IMR-90 (cell line): Measurements from ENCODE around the gene AGO3. TPM values are rescaled to one million over a fixed set of nuclear protein-coding genes. Genes with fewer than 3 reads are reported as not detected.

Experiments
- ATAC-seq: fragments of 200-7000 bp; cut with Tn5 transposase; 2 replicates; pipeline ENCODE4 v1.9.1; 2020; ENCODE audit warnings: low read depth, mild to moderate bottlenecking, moderate library complexity
- BruUV-seq: library from RNA; stranded (reverse); fragments of 400-500 nt; replicated peaks from 2 replicates; lab custom pipeline; 2021; lab: Mats Ljungman, UMichigan
- CTCF ChIA-PET: fragments of 300-600 bp; formaldehyde crosslinking; extraction: SDS; loops from one replicate; lab custom pipeline; 2021; ENCODE audit warnings: antibody characterized with exemption; lab: Yijun Ruan, JAX
- POLR2A ChIA-PET: fragments of 300-600 bp; sonication (Branson Sonifier 250); formaldehyde crosslinking; loops from one replicate; lab custom pipeline; 2022; ENCODE audit warnings: antibody characterized with exemption; ENCODE audit not compliant: unreplicated experiment; lab: Charles Lee
- DNase-seq: peaks from one replicate; pipeline ENCODE4 v3.0.0; 2013
- H2AFZ ChIP-seq: replicated peaks from 2 replicates; pipeline ENCODE3; 2013; ENCODE audit warnings: low read length, mild to moderate bottlenecking; ENCODE audit not compliant: poor library complexity
- H2AK5ac ChIP-seq: 2 replicates; pipeline ENCODE4 v1.6.1; 2013; ENCODE audit warnings: low read depth, low read length, inconsistent platforms
- H2AK9ac ChIP-seq: replicated peaks from 2 replicates; pipeline ENCODE3; 2013; ENCODE audit warnings: mild to moderate bottlenecking, low read depth, low read length, moderate library complexity; ENCODE audit not compliant: poor library complexity
- H2BK120ac ChIP-seq: 2 replicates; pipeline ENCODE4 v1.6.1; 2013; ENCODE audit warnings: low read depth, low read length, inconsistent platforms
- H2BK15ac ChIP-seq: 3 replicates; pipeline ENCODE4 v1.6.1; 2013; ENCODE audit warnings: low read depth, low read length, inconsistent platforms
- H2BK20ac ChIP-seq: 2 replicates; pipeline ENCODE4 v1.6.1; 2013; ENCODE audit warnings: low read depth, mild to moderate bottlenecking, inconsistent platforms, low read length, moderate library complexity
- H2BK5ac ChIP-seq: 2 replicates; pipeline ENCODE4 v1.6.1; 2013; ENCODE audit warnings: mild to moderate bottlenecking, low read depth, low read length, inconsistent platforms; ENCODE audit not compliant: poor library complexity, severe bottlenecking
- H3K14ac ChIP-seq: replicated peaks from 2 replicates; pipeline ENCODE4 v1.6.1; 2013; ENCODE audit warnings: low read depth, low read length, inconsistent platforms
- H3K18ac ChIP-seq: 2 replicates; pipeline ENCODE4 v1.6.1; 2013; ENCODE audit warnings: low read depth, low read length, control low read depth
- H3K23ac ChIP-seq: 2 replicates; pipeline ENCODE4 v1.6.1; 2013; ENCODE audit warnings: low read depth, low read length, inconsistent platforms
- H3K27ac ChIP-seq: 2 replicates; pipeline ENCODE4 v1.5.1; 2013; ENCODE audit warnings: mild to moderate bottlenecking, control low read depth, low read length; ENCODE audit not compliant: insufficient read depth
- H3K27me3 ChIP-seq: 2 replicates; pipeline ENCODE4 v1.6.1; 2013; ENCODE audit warnings: low read length; ENCODE audit not compliant: control insufficient read depth, insufficient read depth
- H3K36me3 ChIP-seq: 2 replicates; pipeline ENCODE4 v1.6.1; 2013; ENCODE audit warnings: low read length, mixed read lengths; ENCODE audit not compliant: control insufficient read depth, insufficient read depth
- H3K4ac ChIP-seq: 2 replicates; pipeline ENCODE4 v1.6.1; 2013; ENCODE audit warnings: low read depth, low read length, inconsistent platforms
- H3K4me1 ChIP-seq: 2 replicates; pipeline ENCODE4 v1.6.1; 2013; ENCODE audit warnings: low read length, mixed read lengths; ENCODE audit not compliant: control insufficient read depth, insufficient read depth
- H3K4me2 ChIP-seq: 2 replicates; pipeline ENCODE4 v1.6.1; 2013; ENCODE audit warnings: low read depth, mild to moderate bottlenecking, control low read depth, low read length, moderate library complexity
- H3K4me3 ChIP-seq: 2 replicates; pipeline ENCODE4 v1.5.1; 2013; ENCODE audit warnings: low read depth, mild to moderate bottlenecking, control low read depth, low read length, moderate library complexity; ENCODE audit not compliant: insufficient read depth
- H3K56ac ChIP-seq: 2 replicates; pipeline ENCODE4 v1.6.1; 2013; ENCODE audit warnings: low read length, inconsistent platforms; ENCODE audit not compliant: insufficient read depth; ENCODE audit errors: extremely low read depth
- H3K79me1 ChIP-seq, 2 experiments: 2 replicates each; pipeline ENCODE4 v1.6.1; 2013; ENCODE audit warnings: low read length in 2 of 2, inconsistent platforms in 1 of 2, low read depth in 1 of 2
- H3K9ac ChIP-seq: 2 replicates; pipeline ENCODE4 v1.6.1; 2013; ENCODE audit warnings: low read depth, low read length, control low read depth
- H3K9me1 ChIP-seq: 2 replicates; pipeline ENCODE4 v1.6.1; 2013; ENCODE audit warnings: low read length, inconsistent platforms; ENCODE audit not compliant: insufficient read depth
- H3K9me3 ChIP-seq: 2 replicates; pipeline ENCODE4 v1.6.1; 2013; ENCODE audit warnings: low read length; ENCODE audit not compliant: control insufficient read depth, insufficient read depth
- H4K20me1 ChIP-seq: 2 replicates; pipeline ENCODE4 v1.6.1; 2013; ENCODE audit warnings: low read length, inconsistent platforms; ENCODE audit not compliant: insufficient read depth
- H4K5ac ChIP-seq: 2 replicates; pipeline ENCODE4 v1.6.1; 2013; ENCODE audit warnings: mild to moderate bottlenecking, low read depth, low read length, control low read depth
- H4K8ac ChIP-seq, 2 experiments: 2 replicates each; pipeline ENCODE4 v1.6.1; 2013; ENCODE audit warnings: low read depth in 2 of 2, low read length in 2 of 2, control low read depth in 1 of 2, inconsistent platforms in 1 of 2
- H4K91ac ChIP-seq: 2 replicates; pipeline ENCODE4 v1.6.1; 2013; ENCODE audit warnings: low read depth, low read length, inconsistent platforms; ENCODE audit not compliant: insufficient read depth
- MAFK ChIP-seq: IDR thresholded peaks from 2 replicates; pipeline ENCODE4 v1.6.1; 2012; ENCODE audit warnings: low read depth, low read length, improper control_type of control experiment
- RCOR1 ChIP-seq: IDR thresholded peaks from 2 replicates; pipeline ENCODE4 v1.6.1; 2012; ENCODE audit warnings: mild to moderate bottlenecking, low read length, improper control_type of control experiment; ENCODE audit not compliant: insufficient replicate concordance
- WGBS, 2 experiments: methylation state at CpG; one replicate each; pipeline versions ENCODE4 v1.1.5 to v1.1.7; 2013; ENCODE audit warnings: missing lambda C conversion rate in 2 of 2; ENCODE audit not compliant: insufficient read length in 1 of 2; ENCODE audit errors: extremely low coverage in 2 of 2; 5-methylcytosine and 5-hydroxymethylcytosine counted together
- dilution Hi-C: fragments of 300-500 bp; cut with HindIII; formaldehyde crosslinking; loops from one replicate; pipeline ENCODE4 v1.14.3; 2018; ENCODE audit warnings: low sequenced_read_pairs; ENCODE audit not compliant: unreplicated experiment
- in situ Hi-C: fragments of 300-500 bp; cut with MboI; formaldehyde crosslinking; loops from 3 replicates; pipeline ENCODE4 v1.14.3; 2019; ENCODE audit warnings: low sequenced_read_pairs, inconsistent platforms, mixed read lengths
- intact Hi-C: fragments of 100-400 bp; cut with micrococcal nuclease; formaldehyde crosslinking; loops from 2 replicates; pipeline ENCODE4 v1.10.0; 2022
- polyA plus RNA-seq, 3 experiments: library from polyadenylated mRNA; depleted of rRNA; stranded (reverse); fragments of >200 nt; gene quantifications; 2 replicates each; pipeline ENCODE4 v1.2.3, GENCODE V29; 2012; ENCODE audit warnings: low replicate concordance in 1 of 3
- total RNA-seq: library from RNA; depleted of rRNA; stranded (reverse); fragments of >200 nt; gene quantifications from 2 replicates; pipeline ENCODE4 v1.2.3, GENCODE V29; 2012

Gene AGO3
- total and polyA plus RNA-seq, 2 of the 4 experiments (the other 2 are of a cell fraction): 8.9 to 25.6 TPM

DNA sequence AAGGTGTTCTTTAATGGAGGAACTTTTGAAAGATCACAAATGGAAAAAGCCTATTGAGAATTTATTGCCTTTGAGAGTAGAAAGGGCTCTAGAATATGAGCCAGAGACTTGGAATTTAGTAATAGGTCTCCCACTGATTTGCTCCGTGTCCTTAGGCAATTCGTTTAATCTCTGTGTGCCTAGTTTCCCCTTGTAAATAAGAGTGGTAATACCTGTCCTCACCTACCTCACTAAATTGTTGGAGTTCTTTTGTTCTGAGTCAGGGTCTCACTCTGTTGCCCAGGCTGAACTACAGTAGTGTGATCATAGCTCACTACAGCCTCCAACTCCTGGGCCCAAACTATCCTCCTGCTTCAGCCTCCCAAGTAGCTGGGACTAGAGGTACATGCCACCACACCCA lies 138.0 kb downstream of the AGO3 start:
- H4K91ac ChIP-seq: no peak overlapping the region
- in situ Hi-C loops: no loop called here
- DNase-seq: no peak
- no peaks in the 10 kb centered on the region for H3K9me1 ChIP-seq
- H3K79me1 ChIP-seq: no peaks in the 10 kb centered on the region
- POLR2A ChIA-PET: no interaction called here
- H3K9ac ChIP-seq: no peak overlapping the region
- H2BK20ac ChIP-seq: no peak overlapping the region
- H3K23ac ChIP-seq: no peak overlapping the region
- BruUV-seq: no TSS peak
- dilution Hi-C loops: no loop called here
- H3K4ac ChIP-seq: no peak overlapping the region
- H4K20me1 ChIP-seq: no peaks in the 10 kb centered on the region
- no peak overlapping the region for H3K27ac ChIP-seq
- H3K27me3 ChIP-seq: no peaks in the 10 kb centered on the region
- CTCF ChIA-PET: no interaction called here
- H3K4me2 ChIP-seq: no peak overlapping the region
- H3K18ac ChIP-seq: no peak overlapping the region
- ATAC-seq: no peak
- H2BK120ac ChIP-seq: no peak overlapping the region
- H3K4me1 ChIP-seq: no peaks in the 10 kb centered on the region
- no peak overlapping the region for H2BK15ac ChIP-seq
- no peak overlapping the region for H2AK9ac ChIP-seq
- no peaks in the 10 kb centered on the region for H3K9me3 ChIP-seq
- no peak overlapping the region for H4K8ac ChIP-seq
- no peak overlapping the region for H2BK5ac ChIP-seq
- no peaks in the 10 kb centered on the region for H3K36me3 ChIP-seq
- H3K4me3 ChIP-seq: no peak overlapping the region
- intact Hi-C loops: no loop called here
- no peak overlapping the region for H4K5ac ChIP-seq
- no CpG with 5 or more reads among the region's 2 CpGs for WGBS, 2 experiments
- H3K14ac ChIP-seq: no peak overlapping the region
- H2AFZ ChIP-seq: no peak overlapping the region
- TF ChIP-seq RCOR1: no peak
- TF ChIP-seq MAFK: no peak
- H2AK5ac ChIP-seq: no peak overlapping the region
- no peak overlapping the region for H3K56ac ChIP-seq
